ENCODE data around the gene ALDH1L1. TPM values are rescaled to one million over a fixed set of nuclear protein-coding genes. Genes with fewer than 3 reads are reported as not detected.

The ALDH1L1 gene
- total and polyA plus RNA-seq, 2 experiments from 2014 or later = 1.0 to 1.3 TPM

- DNase-seq (ENCODE audit: low spot score) (no peak), ATAC-seq (no peak)
- Mint-ChIP-seq H3K36me3 (ENCODE audit: low read depth) (no peaks in the 10 kb centered on the region; the same call in 2 of the 3 replicates), H3K9me3 (no peaks in the 10 kb centered on the region), H3K4me3 (no peak overlapping the region), H3K27ac (no peak overlapping the region), H3K4me1 (peaks cover 7% of the 10 kb centered on the region), H3K27me3 (ENCODE audit: insufficient read depth, low read depth, poor library complexity) (peaks cover 6% of the 10 kb centered on the region)
- Histone ChIP-seq H3K4me3 (no peak overlapping the region), H2AFZ (no peak overlapping the region), H3K27ac (ENCODE audit: low read depth) (no peak overlapping the region), H3K27me3 (ENCODE audit: insufficient read depth) (no peaks in the 10 kb centered on the region), H3K9me2 (ENCODE audit: insufficient read depth) (no peaks in the 10 kb centered on the region), H3K4me2 (no peak overlapping the region), H3K4me1 (ENCODE audit: insufficient read depth) (no peaks in the 10 kb centered on the region), H3K79me2 (replicated peaks; ENCODE audit: insufficient read depth) (no peaks in the 10 kb centered on the region), H4K20me1 (replicated peaks; ENCODE audit: insufficient read depth) (no peaks in the 10 kb centered on the region), H3K36me3 (ENCODE audit: insufficient read depth) (no peaks in the 10 kb centered on the region), H3F3A (replicated peaks; ENCODE audit: low read depth) (no peaks in the 10 kb centered on the region)
- no peak for TF ChIP-seq EZH2phosphoT487 (IDR thresholded peaks at IDR 0.05; ENCODE audit: unreplicated experiment)
- TF ChIP-seq STAT1 (IDR thresholded peaks at IDR 0.05; ENCODE audit: unreplicated experiment) = no peak
- no peak for TF ChIP-seq EZH2 (IDR thresholded peaks at IDR 0.05; ENCODE audit: low read depth, unreplicated experiment)
- TF ChIP-seq ZNF114 (CRISPR knock-in tag; IDR thresholded peaks at IDR 0.05) = no peak
- TF ChIP-seq POLR2AphosphoS5 (IDR thresholded peaks at IDR 0.05; ENCODE audit: low read depth) = no peak
- no peak for TF ChIP-seq ZNF331 (CRISPR knock-in tag; IDR thresholded peaks at IDR 0.05; ENCODE audit: low read depth)
- no peak for TF ChIP-seq ETS1 (IDR thresholded peaks at IDR 0.05)
- TF ChIP-seq NANOG (IDR thresholded peaks at IDR 0.05; ENCODE audit: borderline replicate concordance) = no peak
- no peak for TF ChIP-seq REST (IDR thresholded peaks at IDR 0.05; ENCODE audit: unreplicated experiment)
- TF ChIP-seq, protein P1, sequence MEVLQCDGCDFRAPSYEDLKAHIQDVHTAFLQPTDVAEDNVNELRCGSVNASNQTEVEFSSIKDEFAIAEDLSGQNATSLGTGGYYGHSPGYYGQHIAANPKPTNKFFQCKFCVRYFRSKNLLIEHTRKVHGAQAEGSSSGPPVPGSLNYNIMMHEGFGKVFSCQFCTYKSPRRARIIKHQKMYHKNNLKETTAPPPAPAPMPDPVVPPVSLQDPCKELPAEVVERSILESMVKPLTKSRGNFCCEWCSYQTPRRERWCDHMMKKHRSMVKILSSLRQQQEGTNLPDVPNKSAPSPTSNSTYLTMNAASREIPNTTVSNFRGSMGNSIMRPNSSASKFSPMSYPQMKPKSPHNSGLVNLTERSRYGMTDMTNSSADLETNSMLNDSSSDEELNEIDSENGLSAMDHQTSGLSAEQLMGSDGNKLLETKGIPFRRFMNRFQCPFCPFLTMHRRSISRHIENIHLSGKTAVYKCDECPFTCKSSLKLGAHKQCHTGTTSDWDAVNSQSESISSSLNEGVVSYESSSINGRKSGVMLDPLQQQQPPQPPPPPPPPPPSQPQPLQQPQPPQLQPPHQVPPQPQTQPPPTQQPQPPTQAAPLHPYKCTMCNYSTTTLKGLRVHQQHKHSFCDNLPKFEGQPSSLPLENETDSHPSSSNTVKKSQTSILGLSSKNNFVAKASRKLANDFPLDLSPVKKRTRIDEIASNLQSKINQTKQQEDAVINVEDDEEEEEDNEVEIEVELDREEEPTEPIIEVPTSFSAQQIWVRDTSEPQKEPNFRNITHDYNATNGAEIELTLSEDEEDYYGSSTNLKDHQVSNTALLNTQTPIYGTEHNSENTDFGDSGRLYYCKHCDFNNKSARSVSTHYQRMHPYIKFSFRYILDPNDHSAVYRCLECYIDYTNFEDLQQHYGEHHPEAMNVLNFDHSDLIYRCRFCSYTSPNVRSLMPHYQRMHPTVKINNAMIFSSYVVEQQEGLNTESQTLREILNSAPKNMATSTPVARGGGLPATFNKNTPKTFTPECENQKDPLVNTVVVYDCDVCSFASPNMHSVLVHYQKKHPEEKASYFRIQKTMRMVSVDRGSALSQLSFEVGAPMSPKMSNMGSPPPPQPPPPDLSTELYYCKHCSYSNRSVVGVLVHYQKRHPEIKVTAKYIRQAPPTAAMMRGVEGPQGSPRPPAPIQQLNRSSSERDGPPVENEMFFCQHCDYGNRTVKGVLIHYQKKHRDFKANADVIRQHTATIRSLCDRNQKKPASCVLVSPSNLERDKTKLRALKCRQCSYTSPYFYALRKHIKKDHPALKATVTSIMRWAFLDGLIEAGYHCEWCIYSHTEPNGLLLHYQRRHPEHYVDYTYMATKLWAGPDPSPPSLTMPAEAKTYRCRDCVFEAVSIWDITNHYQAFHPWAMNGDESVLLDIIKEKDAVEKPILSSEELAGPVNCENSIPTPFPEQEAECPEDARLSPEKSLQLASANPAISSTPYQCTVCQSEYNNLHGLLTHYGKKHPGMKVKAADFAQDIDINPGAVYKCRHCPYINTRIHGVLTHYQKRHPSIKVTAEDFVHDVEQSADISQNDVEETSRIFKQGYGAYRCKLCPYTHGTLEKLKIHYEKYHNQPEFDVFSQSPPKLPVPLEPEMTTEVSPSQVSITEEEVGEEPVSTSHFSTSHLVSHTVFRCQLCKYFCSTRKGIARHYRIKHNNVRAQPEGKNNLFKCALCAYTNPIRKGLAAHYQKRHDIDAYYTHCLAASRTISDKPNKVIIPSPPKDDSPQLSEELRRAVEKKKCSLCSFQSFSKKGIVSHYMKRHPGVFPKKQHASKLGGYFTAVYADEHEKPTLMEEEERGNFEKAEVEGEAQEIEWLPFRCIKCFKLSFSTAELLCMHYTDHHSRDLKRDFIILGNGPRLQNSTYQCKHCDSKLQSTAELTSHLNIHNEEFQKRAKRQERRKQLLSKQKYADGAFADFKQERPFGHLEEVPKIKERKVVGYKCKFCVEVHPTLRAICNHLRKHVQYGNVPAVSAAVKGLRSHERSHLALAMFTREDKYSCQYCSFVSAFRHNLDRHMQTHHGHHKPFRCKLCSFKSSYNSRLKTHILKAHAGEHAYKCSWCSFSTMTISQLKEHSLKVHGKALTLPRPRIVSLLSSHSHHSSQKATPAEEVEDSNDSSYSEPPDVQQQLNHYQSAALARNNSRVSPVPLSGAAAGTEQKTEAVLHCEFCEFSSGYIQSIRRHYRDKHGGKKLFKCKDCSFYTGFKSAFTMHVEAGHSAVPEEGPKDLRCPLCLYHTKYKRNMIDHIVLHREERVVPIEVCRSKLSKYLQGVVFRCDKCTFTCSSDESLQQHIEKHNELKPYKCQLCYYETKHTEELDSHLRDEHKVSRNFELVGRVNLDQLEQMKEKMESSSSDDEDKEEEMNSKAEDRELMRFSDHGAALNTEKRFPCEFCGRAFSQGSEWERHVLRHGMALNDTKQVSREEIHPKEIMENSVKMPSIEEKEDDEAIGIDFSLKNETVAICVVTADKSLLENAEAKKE (CRISPR knock-in tag; IDR thresholded peaks at IDR 0.05) = no peak
- no peak for TF ChIP-seq JUNB (IDR thresholded peaks at IDR 0.05; ENCODE audit: unreplicated experiment)
- no peak for TF ChIP-seq CTCF (conservative IDR thresholded peaks at IDR 0.05; ENCODE audit: low read depth in 2 of 2)
- TF ChIP-seq CREB1 (CRISPR knock-in tag; IDR thresholded peaks at IDR 0.05; ENCODE audit: low read depth) = no peak
These were observed 122.5 kb downstream of the ALDH1L1 start for GRCh38 chr3:126057936-126058335.
